Activated CD4-positive, alpha-beta T cell treated with anti-CD3 and anti-CD28 coated beads, Interleukin-2, amount 50 U/mL, for 4 hours (primary cell): ENCODE measurements around the gene GRIN1.
A peak's percentile ranks its signal among the peaks of the same experiment; 100 is the strongest.
"Not testable (repeated sequence)": the region's sequence is repeated elsewhere in the genome, so short reads cannot be mapped to it uniquely, and the experiment has no call there.

Source experiments
- DNase-seq, 2 experiments: peaks; one replicate each; pipeline ENCODE4 v3.0.0-alpha.2; 2020

The GRIN1 gene

GRCh38 chr9:137128862-137129455 lies 10.0 kb upstream of the GRIN1 start:
- DNase-seq, result no peak

- peak; percentile 81 to 85 for DNase-seq
Observed at GRCh38 chr9:137129456-137130175, 9.3 kb upstream of the GRIN1 start.

GRCh38 chr9:137130176-137130755 lies 8.7 kb upstream of the GRIN1 start:
- no peak for DNase-seq

- no peak for DNase-seq
Observed at GRCh38 chr9:137134191-137134590, 4.8 kb upstream of the GRIN1 start.

GRCh38 chr9:137135154-137135553 lies 3.8 kb upstream of the GRIN1 start:
- not testable (repeated sequence) for DNase-seq

- no peak for DNase-seq
Observed at GRCh38 chr9:137136261-137136880, 2.6 kb upstream of the GRIN1 start.

- DNase-seq, result no peak
Observed at GRCh38 chr9:137136881-137137607, 1.9 kb upstream of the GRIN1 start.

GRCh38 chr9:137138058-137138721 lies 764 bp upstream of the GRIN1 start:
- no peak for DNase-seq

GRCh38 chr9:137139468-137140150 lies 655 bp downstream of the GRIN1 start:
- DNase-seq, result no peak

GRCh38 chr9:137140151-137141012 lies 1.4 kb downstream of the GRIN1 start:
- DNase-seq, result no peak

GRCh38 chr9:137141050-137141810 lies 2.3 kb downstream of the GRIN1 start:
- DNase-seq, result no peak

GRCh38 chr9:137141976-137142936 lies 3.3 kb downstream of the GRIN1 start:
- no peak for DNase-seq

- no peak for DNase-seq
Observed at GRCh38 chr9:137143459-137143858, 4.5 kb downstream of the GRIN1 start.

GRCh38 chr9:137145731-137146526 lies 7.0 kb downstream of the GRIN1 start:
- no peak for DNase-seq

- DNase-seq, result no peak
Observed at GRCh38 chr9:137146527-137146918, 7.6 kb downstream of the GRIN1 start.

GRCh38 chr9:137147091-137147792 lies 8.3 kb downstream of the GRIN1 start:
- no peak for DNase-seq

GRCh38 chr9:137147793-137148160 lies 8.8 kb downstream of the GRIN1 start:
- no peak for DNase-seq

GRCh38 chr9:137148242-137148641 lies 9.3 kb downstream of the GRIN1 start:
- DNase-seq, result no peak
